Endothelial cell of umbilical vein (primary cell): ENCODE measurements around the gene HDAC4. TPM values are rescaled to one million over a fixed set of nuclear protein-coding genes. Genes with fewer than 3 reads are reported as not detected.

Experiments
- BruUV-seq: library from RNA; stranded (reverse); fragments of 400-500 nt; replicated peaks from 2 replicates; lab custom pipeline; 2021; lab: Mats Ljungman, UMichigan
- CTCF ChIA-PET: fragments of 300-600, 350-600 bp; sonication (Branson Sonifier 250); formaldehyde crosslinking; loops from one replicate; lab custom pipeline; 2021; ENCODE audit warnings: antibody characterized with exemption, inconsistent platforms; lab: Charles Lee
- POLR2A ChIA-PET: fragments of 300-600, 350-600 bp; sonication (Branson Sonifier 250); formaldehyde crosslinking; loops from one replicate; lab custom pipeline; 2021; ENCODE audit warnings: antibody characterized with exemption, inconsistent platforms; lab: Charles Lee
- DNase-seq: peaks from one replicate; pipeline ENCODE4 v3.0.0-alpha.2; 2011; ENCODE audit warnings: low read depth, low spot score
- FAIRE-seq: peaks from 2 replicates; lab custom pipeline; 2011; peaks lifted over from hg19 to GRCh38; lab: Jason Lieb, UNC
- H2AFZ ChIP-seq: 2 replicates; pipeline ENCODE4 v1.6.0; 2012; ENCODE audit warnings: low read depth, low read length, control low read depth, inconsistent platforms
- H3K27ac ChIP-seq: 2 replicates; pipeline ENCODE4 v1.5.1; 2011; ENCODE audit warnings: low read depth, mild to moderate bottlenecking, control low read depth, low read length, moderate library complexity; ENCODE audit not compliant: insufficient read depth
- H3K27me3 ChIP-seq, 2 experiments: 2 replicates each; pipeline versions ENCODE4 v1.6.0 to v1.6.1; 2011; ENCODE audit warnings: low read length in 2 of 2, mixed read lengths in 1 of 2; ENCODE audit not compliant: control insufficient read depth in 2 of 2, insufficient read depth in 2 of 2
- H3K36me3 ChIP-seq, 2 experiments: 2 replicates in 1 of 2; 3 replicates in 1 of 2; pipeline ENCODE4 v1.5.1; 2011; ENCODE audit warnings: low read length in 2 of 2, mild to moderate bottlenecking in 1 of 2, moderate library complexity in 1 of 2; ENCODE audit not compliant: control insufficient read depth in 2 of 2, insufficient read depth in 2 of 2; ENCODE audit errors: extremely low read depth in 1 of 2
- H3K4me1 ChIP-seq: 3 replicates; pipeline ENCODE4 v1.5.1; 2011; ENCODE audit warnings: mild to moderate bottlenecking, low read length; ENCODE audit not compliant: control insufficient read depth, insufficient read depth; ENCODE audit errors: extremely low read depth
- H3K4me2 ChIP-seq: 2 replicates; pipeline ENCODE4 v1.6.1; 2011; ENCODE audit warnings: low read length, control low read depth, mixed read lengths; ENCODE audit not compliant: insufficient read depth
- H3K4me3 ChIP-seq, 3 experiments: fragments of 200-600 bp in 1 of 3; sonication (generic), shearing (Covaris generic) in 1 of 3; replicated peaks in 1 of 3; 2 replicates each; pipeline ENCODE4 v1.5.1; 2011 to 2016; ENCODE audit warnings: control low read depth in 3 of 3, low read length in 3 of 3, mild to moderate bottlenecking in 2 of 3, inconsistent platforms in 1 of 3, low read depth in 1 of 3, moderate library complexity in 1 of 3; ENCODE audit not compliant: insufficient read depth in 1 of 3
- H3K79me2 ChIP-seq: 2 replicates; pipeline ENCODE4 v1.6.0; 2012; ENCODE audit warnings: low read length, inconsistent platforms; ENCODE audit not compliant: control insufficient read depth, insufficient read depth
- H3K9ac ChIP-seq: replicated peaks from 2 replicates; pipeline ENCODE3; 2011; ENCODE audit warnings: low read length, control low read depth; ENCODE audit not compliant: insufficient read depth; ENCODE audit errors: extremely low read depth
- H3K9me1 ChIP-seq: replicated peaks from 3 replicates; pipeline ENCODE4 v1.6.0; 2011; ENCODE audit warnings: mild to moderate bottlenecking, low read length; ENCODE audit not compliant: control insufficient read depth, insufficient read depth; ENCODE audit errors: extremely low read depth
- H3K9me3 ChIP-seq: replicated peaks from 2 replicates; pipeline ENCODE4 v1.5.1; 2012; ENCODE audit warnings: low read length, inconsistent platforms; ENCODE audit not compliant: control insufficient read depth, insufficient read depth
- H4K20me1 ChIP-seq: replicated peaks from 2 replicates; pipeline ENCODE3; 2011; ENCODE audit warnings: mild to moderate bottlenecking, low read length; ENCODE audit not compliant: control insufficient read depth, insufficient read depth; ENCODE audit errors: extremely low read depth
- CTCF ChIP-seq, 2 donors: IDR thresholded peaks; 1 replicate in 1 of 2; 2 replicates in 1 of 2; pipeline ENCODE4 v1.5.1; 2011; ENCODE audit warnings: low read length in 2 of 2, mild to moderate bottlenecking in 2 of 2, moderate library complexity in 2 of 2, control low read depth in 1 of 2, inconsistent platforms in 1 of 2, low read depth in 1 of 2; ENCODE audit not compliant: insufficient read depth in 1 of 2; ENCODE audit errors: extremely low read depth in 1 of 2
- EZH2 ChIP-seq: IDR thresholded peaks from 2 replicates; pipeline ENCODE4 v1.6.1; 2012; ENCODE audit warnings: borderline replicate concordance, low read depth, mild to moderate bottlenecking, moderate library complexity, low read length, inconsistent platforms; ENCODE audit not compliant: severe bottlenecking
- FOS ChIP-seq: IDR thresholded peaks from 2 replicates; pipeline ENCODE4 v1.6.1; 2011; ENCODE audit warnings: mild to moderate bottlenecking, low read length, moderate library complexity, borderline replicate concordance; ENCODE audit not compliant: insufficient read depth
- GATA2 ChIP-seq: IDR thresholded peaks from 2 replicates; pipeline ENCODE4 v1.7.0; 2011; ENCODE audit warnings: low read depth, mild to moderate bottlenecking, moderate library complexity, mixed read lengths, low read length; ENCODE audit not compliant: insufficient read length, insufficient read depth
- JUN ChIP-seq: IDR thresholded peaks from 2 replicates; pipeline ENCODE4 v1.6.1; 2011; ENCODE audit warnings: borderline replicate concordance, low read depth; ENCODE audit not compliant: insufficient read length, insufficient read depth
- MAX ChIP-seq: IDR thresholded peaks from 2 replicates; pipeline ENCODE4 v1.6.1; 2011; ENCODE audit not compliant: insufficient read depth, insufficient read length
- MYC ChIP-seq: IDR thresholded peaks from one replicate; pipeline ENCODE4 v1.6.1; 2011; ENCODE audit warnings: mild to moderate bottlenecking, low read depth, low read length
- POLR2A ChIP-seq: IDR thresholded peaks from 2 replicates; pipeline ENCODE4 v1.6.1; 2012; ENCODE audit warnings: low read depth, mild to moderate bottlenecking, control low read depth, low read length
- POLR2AphosphoS5 ChIP-seq: IDR thresholded peaks from 2 replicates; pipeline ENCODE4 v1.6.1; 2012; ENCODE audit warnings: low read depth, mild to moderate bottlenecking, control low read depth, low read length, moderate library complexity; ENCODE audit not compliant: insufficient read depth
- dilution Hi-C: fragments of 300-500 bp; cut with MboI; formaldehyde crosslinking; loops from one replicate; pipeline ENCODE4 v1.15.0; 2019; ENCODE audit warnings: low sequenced_read_pairs; ENCODE audit not compliant: extremely low pct_ligation_motif_present
- intact Hi-C: fragments of 100-400 bp; cut with micrococcal nuclease; formaldehyde crosslinking; loops from one replicate; pipeline ENCODE4 v1.10.0; 2022
- polyA plus RNA-seq, 4 experiments: library from polyadenylated mRNA; depleted of rRNA in 3 of 4; stranded (reverse) in 3 of 4; unstranded in 1 of 4; fragments of >200 nt; gene quantifications; 2 replicates each; pipeline versions ENCODE4 v1.2.1 to v1.2.3, GENCODE V29; 2011 to 2012; ENCODE audit warnings: missing spikeins in 1 of 4
- total RNA-seq: library from RNA; stranded (reverse); gene quantifications from 2 replicates; pipeline ENCODE4 v1.2.3, GENCODE V29; 2021

Gene HDAC4
- total and polyA plus RNA-seq, 2 donors (not counting 3 experiments of a cell fraction or from before 2014, with no cell fraction given): 13.4 to 33.0 TPM

GRCh38 chr2:239212121-239212928 is 188.5 kb downstream of the HDAC4 start:
- Histone ChIP-seq H3K79me2 (no peaks in the 10 kb centered on the region), H3K9me3 (no peaks in the 10 kb centered on the region), H3K36me3 (no peaks in the 10 kb centered on the region), H3K9me1 (no peaks in the 10 kb centered on the region), H3K27ac (no peak overlapping the region), H2AFZ (no peak overlapping the region), H3K4me1 (peaks cover 8% of the 10 kb centered on the region), H3K9ac (no peak overlapping the region), H3K27me3 (no peaks in the 10 kb centered on the region), H3K4me3 (no peak overlapping the region), H4K20me1 (no peaks in the 10 kb centered on the region), H3K4me2 (no peak overlapping the region)
- ChIA-PET POLR2A (no interaction called here), CTCF (interaction anchor here (1.0 kb wide), 1 partner anchor 37 kb away, joined by 3 read pairs; no protein-coding TSS in a partner anchor)
- DNase-seq: no peak
- TF ChIP-seq FOS (no peak), MAX (no peak), CTCF (IDR thresholded peaks at IDR 0.05; ENCODE audit: extremely low read depth in 1 of 2, insufficient read depth in 1 of 2, low read depth in 1 of 2, low read length in 2 of 2) (no peak), MYC (no peak), JUN (no peak), GATA2 (no peak), EZH2 (no peak), POLR2AphosphoS5 (no peak), POLR2A (no peak)
- BruUV-seq: no TSS peak
- intact Hi-C loops: no loop called here
- FAIRE-seq: no peak
- dilution Hi-C loops: no loop called here
